Ovary (tissue), 9 donors: ENCODE measurements around the gene MAPKAPK5. TPM values are rescaled to one million over a fixed set of nuclear protein-coding genes. Genes with fewer than 3 reads are reported as not detected.

Source experiments
- DNase-seq, 5 donors: peaks; one replicate each; pipeline ENCODE4 v3.0.0-alpha.2; 2019 to 2020
- H3K27ac ChIP-seq, 2 donors: fragments of 200-600 bp; one replicate each; pipeline versions ENCODE4 v1.5.1 to v1.8.0; 2019 to 2022
- H3K27me3 ChIP-seq: fragments of 200-600 bp; one replicate; pipeline ENCODE4 v1.8.0; 2022
- H3K36me3 ChIP-seq: fragments of 200-600 bp; sonication (generic); one replicate; pipeline ENCODE4 v1.5.1; 2019
- H3K4me1 ChIP-seq: one replicate; pipeline ENCODE4 v1.8.1; 2013; ENCODE audit warnings: mild to moderate bottlenecking, moderate library complexity; ENCODE audit not compliant: insufficient read depth
- H3K4me3 ChIP-seq: fragments of 200-600 bp; sonication (generic); one replicate; pipeline ENCODE4 v1.5.1; 2017
- H3K9me3 ChIP-seq, 2 donors: fragments of 200-600 bp in 1 of 2; sonication (generic) in 1 of 2; one replicate each; pipeline versions ENCODE4 v1.5.1 to v1.8.1; 2013 to 2019; ENCODE audit warnings: mild to moderate bottlenecking in 1 of 2, moderate library complexity in 1 of 2
- EP300 ChIP-seq: sonication (generic); formaldehyde crosslinking; IDR thresholded peaks from one replicate; pipeline ENCODE4 v1.6.1; 2017; ENCODE audit warnings: antibody characterized with exemption
- POLR2A ChIP-seq: fragments of 450-650 bp; IDR thresholded peaks from one replicate; pipeline ENCODE4 v1.6.1; 2017; ENCODE audit warnings: antibody characterized with exemption, mild to moderate bottlenecking, moderate library complexity
- WGBS, 3 donors: extraction: QIAGEN DNeasy Blood & Tissue Kit in 1 of 3; methylation state at CpG; one replicate each; pipeline versions ENCODE4 v1.1.5 to v1.1.7; 2013 to 2017; 5-methylcytosine and 5-hydroxymethylcytosine counted together
- intact Hi-C, 4 donors: fragments of 100-400 bp; cut with DNase I; formaldehyde crosslinking; loops; one replicate each; pipeline versions ENCODE4 v1.11.0 to v1.15.1; 2022 to 2023
- polyA plus RNA-seq, 2 donors: library from polyadenylated mRNA; stranded (reverse); fragments of 200-250 nt in 1 of 2; fragments of 350-450 nt in 1 of 2; fragmentation: Illumina TruSeq in 1 of 2; extraction: RNeasy Lipid Tissue Mini Kit (QIAGEN cat#74804) in 1 of 2; gene quantifications; one replicate each; pipeline ENCODE4 v1.2.3, GENCODE V29; 2013 to 2014
- total RNA-seq, 7 donors: library from RNA; depleted of rRNA in 2 of 7; stranded (reverse); fragments of >200 nt in 2 of 7; fragmentation: NEBNext Ultra II Directional in 3 of 7; extraction: Animal tissue kit (Norgen Biotek cat#: 25700) in 3 of 7; gene quantifications; one replicate each; pipeline versions ENCODE4 v1.1.0 to v1.2.4, GENCODE V29; 2016 to 2023
- TF ChIP-seq, protein P1 (sequence below), 3 donors: fragments of 450-650 bp in 2 of 3; fragments of 200-600 bp in 1 of 3; IDR thresholded peaks; one replicate each; pipeline versions ENCODE4 v1.5.1 to v1.8.0; 2016 to 2022; ENCODE audit warnings: antibody characterized with exemption in 3 of 3, mild to moderate bottlenecking in 1 of 3
- donor health status: DM: no; HTN: no; CAD: no; lungs with moderate emphysema.
- donor health status: DM: no; HTN: no; CAD: no.
- donor health status: Bipolar disorder and iron deficiency.
- donor health status: DM: yes; HTN: yes; CAD: no.
- donor health status: DM: no; HTN: no; CAD: no.
- donor health status: DM: yes; HTN: yes; CAD: no.

MAPKAPK5 gene
- total and polyA plus RNA-seq, 9 donors: 20.0 to 52.5 (median 38.8) TPM

DNA sequence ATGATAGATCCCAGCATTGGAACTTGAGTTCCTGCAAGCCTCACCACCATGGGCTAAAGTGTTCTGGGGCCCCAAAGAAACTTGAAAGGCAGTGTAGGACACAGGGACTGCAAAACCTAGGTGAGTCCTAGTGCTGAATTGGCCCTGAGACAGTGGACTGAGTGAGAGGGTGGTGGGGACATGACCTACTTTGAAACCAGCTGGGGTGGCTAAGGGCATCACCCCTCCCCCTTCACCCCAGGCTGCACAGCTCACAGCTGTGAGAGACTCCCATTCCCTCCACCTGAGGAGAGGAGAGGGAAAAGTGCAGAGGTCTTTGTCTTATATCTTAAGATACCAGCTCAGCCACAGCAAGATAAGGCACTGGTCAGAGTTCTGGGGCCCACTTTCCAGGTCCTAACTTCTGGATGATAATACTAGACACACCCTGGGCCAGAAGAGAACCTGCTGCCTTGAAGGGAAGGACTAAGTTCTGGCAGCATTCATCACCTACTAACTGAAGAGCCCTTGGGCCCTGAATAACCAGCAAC is 62.5 kb downstream of the MAPKAPK5 start:
- intact Hi-C loops: no loop called here
- no peaks in the 10 kb centered on the region for H3K36me3 ChIP-seq
- DNase-seq: no peak
- H3K27me3 ChIP-seq: no peaks in the 10 kb centered on the region
- H3K9me3 ChIP-seq: no peaks in the 10 kb centered on the region
- no peaks in the 10 kb centered on the region for H3K4me1 ChIP-seq
- no peak for TF ChIP-seq EP300
- no peak for TF ChIP-seq POLR2A
- TF ChIP-seq, protein P1, sequence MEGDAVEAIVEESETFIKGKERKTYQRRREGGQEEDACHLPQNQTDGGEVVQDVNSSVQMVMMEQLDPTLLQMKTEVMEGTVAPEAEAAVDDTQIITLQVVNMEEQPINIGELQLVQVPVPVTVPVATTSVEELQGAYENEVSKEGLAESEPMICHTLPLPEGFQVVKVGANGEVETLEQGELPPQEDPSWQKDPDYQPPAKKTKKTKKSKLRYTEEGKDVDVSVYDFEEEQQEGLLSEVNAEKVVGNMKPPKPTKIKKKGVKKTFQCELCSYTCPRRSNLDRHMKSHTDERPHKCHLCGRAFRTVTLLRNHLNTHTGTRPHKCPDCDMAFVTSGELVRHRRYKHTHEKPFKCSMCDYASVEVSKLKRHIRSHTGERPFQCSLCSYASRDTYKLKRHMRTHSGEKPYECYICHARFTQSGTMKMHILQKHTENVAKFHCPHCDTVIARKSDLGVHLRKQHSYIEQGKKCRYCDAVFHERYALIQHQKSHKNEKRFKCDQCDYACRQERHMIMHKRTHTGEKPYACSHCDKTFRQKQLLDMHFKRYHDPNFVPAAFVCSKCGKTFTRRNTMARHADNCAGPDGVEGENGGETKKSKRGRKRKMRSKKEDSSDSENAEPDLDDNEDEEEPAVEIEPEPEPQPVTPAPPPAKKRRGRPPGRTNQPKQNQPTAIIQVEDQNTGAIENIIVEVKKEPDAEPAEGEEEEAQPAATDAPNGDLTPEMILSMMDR (IDR thresholded peaks at IDR 0.05): no peak
- no peak overlapping the region for H3K4me3 ChIP-seq
- H3K27ac ChIP-seq: no peak overlapping the region

DNA sequence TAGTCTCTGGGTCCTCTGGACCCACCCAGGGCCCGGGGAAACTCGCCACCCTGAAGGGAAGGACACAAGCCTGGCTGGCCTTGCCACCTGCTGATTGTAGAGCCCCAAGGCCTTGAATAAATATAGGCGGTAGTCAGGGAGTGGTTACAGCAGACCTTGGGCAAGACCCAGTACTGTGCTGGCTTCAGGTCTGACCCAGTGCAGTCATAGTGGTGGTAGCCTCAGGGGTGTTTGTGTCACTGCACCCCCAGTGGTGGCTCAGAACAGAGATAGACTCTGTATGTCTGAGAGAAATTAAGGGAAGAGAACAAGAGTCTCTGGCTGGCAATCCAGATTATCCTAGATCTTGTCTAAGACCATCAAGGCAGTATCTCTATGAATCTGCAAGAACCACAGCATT is 63.5 kb downstream of the MAPKAPK5 start:
- Histone ChIP-seq H3K27ac (no peak overlapping the region), H3K27me3 (no peaks in the 10 kb centered on the region), H3K4me1 (no peaks in the 10 kb centered on the region), H3K36me3 (no peaks in the 10 kb centered on the region), H3K4me3 (no peak overlapping the region), H3K9me3 (no peaks in the 10 kb centered on the region)
- no peak for TF ChIP-seq EP300
- TF ChIP-seq POLR2A: no peak
- TF ChIP-seq, protein P1 (IDR thresholded peaks at IDR 0.05): no peak
- DNase-seq: no peak
- 94 to 100% (median 96%) methylated on average over 3 of the region's 3 CpGs for WGBS, 3 donors
- intact Hi-C loops: no loop called here

DNA sequence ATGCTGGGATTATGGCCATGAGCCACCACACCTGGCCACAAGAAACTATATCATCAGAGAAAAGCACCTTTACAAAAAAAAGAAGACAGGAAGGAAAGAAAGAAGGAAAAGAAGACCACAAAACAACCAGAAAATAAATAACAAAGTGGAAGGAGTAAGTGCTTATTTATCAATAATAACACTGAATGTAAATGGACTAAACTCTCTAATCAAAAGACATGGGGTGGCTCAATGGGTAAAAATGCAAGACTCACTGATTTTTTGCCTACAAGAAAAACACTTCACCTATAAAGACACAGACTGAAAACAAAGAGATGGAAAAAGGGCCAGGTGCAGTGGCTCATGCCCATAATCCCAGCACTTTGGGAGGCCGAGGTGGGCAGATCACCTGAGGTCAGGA is 65.7 kb downstream of the MAPKAPK5 start:
- DNase-seq: no peak
- Histone ChIP-seq H3K36me3 (no peaks in the 10 kb centered on the region), H3K27ac (no peak overlapping the region), H3K9me3 (no peaks in the 10 kb centered on the region), H3K4me1 (no peaks in the 10 kb centered on the region), H3K4me3 (no peak overlapping the region), H3K27me3 (no peaks in the 10 kb centered on the region)
- intact Hi-C loops: no loop called here
- no peak for TF ChIP-seq EP300
- TF ChIP-seq, protein P1 (IDR thresholded peaks at IDR 0.05): no peak
- TF ChIP-seq POLR2A: no peak
- WGBS, 3 donors: 91 to 98% (median 97%) methylated on average over 1 of the region's 1 CpG

DNA sequence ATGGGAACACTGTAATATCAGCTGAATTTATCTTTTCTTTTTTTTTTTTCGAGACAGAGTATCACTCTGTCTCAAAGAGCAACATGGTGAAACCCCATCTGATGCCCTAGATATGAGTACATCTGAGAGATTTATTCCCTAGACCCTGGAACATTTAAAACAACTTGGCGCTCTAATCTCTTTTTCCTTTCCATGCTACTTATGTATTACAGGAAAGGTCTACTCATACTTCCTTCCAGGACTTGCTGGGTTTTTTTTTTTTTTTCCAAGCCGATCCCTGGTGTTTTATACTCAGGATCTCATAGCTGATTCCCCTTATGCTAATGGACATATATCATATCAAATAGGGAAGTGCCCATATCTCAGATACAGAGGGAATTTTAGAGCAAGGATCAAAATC is 83.1 kb downstream of the MAPKAPK5 start:
- Histone ChIP-seq H3K4me3 (no peak overlapping the region), H3K9me3 (no peaks in the 10 kb centered on the region), H3K27me3 (no peaks in the 10 kb centered on the region), H3K36me3 (no peaks in the 10 kb centered on the region), H3K4me1 (no peaks in the 10 kb centered on the region), H3K27ac (no peak overlapping the region)
- WGBS, 3 donors: 87 to 89% (median 87%) methylated on average over 3 of the region's 3 CpGs
- TF ChIP-seq POLR2A (no peak), EP300 (no peak)
- intact Hi-C loops: no loop called here
- no peak for DNase-seq

DNA sequence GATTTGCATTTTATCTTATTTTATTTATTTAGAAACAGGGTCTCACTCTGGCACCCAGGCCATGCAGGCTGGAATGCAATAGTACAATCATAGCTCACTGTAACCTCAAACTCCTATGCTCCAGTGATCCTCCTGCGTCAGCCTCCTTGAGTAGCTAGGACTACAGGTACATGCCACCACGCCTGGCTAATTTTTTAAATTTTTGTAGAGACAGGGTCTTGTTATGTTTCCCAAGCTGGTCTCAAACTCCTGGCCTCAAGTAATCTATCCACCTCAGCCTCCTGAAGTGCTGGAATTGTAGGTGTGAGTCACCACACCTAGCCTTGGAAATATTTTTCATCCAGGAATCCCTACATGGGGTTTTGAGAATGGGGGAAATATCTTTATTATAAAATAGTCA is 84.6 kb downstream of the MAPKAPK5 start:
- 94 to 96% (median 95%) methylated on average over 2 of the region's 2 CpGs for WGBS, 3 donors
- Histone ChIP-seq H3K4me3 (no peak overlapping the region), H3K36me3 (no peaks in the 10 kb centered on the region), H3K27me3 (no peaks in the 10 kb centered on the region), H3K4me1 (no peaks in the 10 kb centered on the region), H3K9me3 (no peaks in the 10 kb centered on the region), H3K27ac (no peak overlapping the region)
- intact Hi-C loops: no loop called here
- TF ChIP-seq, protein P1 (IDR thresholded peaks at IDR 0.05): no peak
- TF ChIP-seq EP300 (no peak), POLR2A (no peak)
- DNase-seq: no peak
